HCT116 (cell line): ENCODE results near the gene CST4. TPM values are rescaled to one million over a fixed set of nuclear protein-coding genes. Genes with fewer than 3 reads are reported as not detected.
"Not testable (repeated sequence)": the region's sequence is repeated elsewhere in the genome, so short reads cannot be mapped to it uniquely, and the experiment has no call there.

Experiments
- ATAC-seq: fragments of 200-7000 bp; cut with Tn5 transposase; 2 replicates; pipeline ENCODE4 v1.9.1; 2020; ENCODE audit warnings: mild to moderate bottlenecking, moderate library complexity
- BruUV-seq: library from RNA; stranded (reverse); fragments of 400-500 nt; replicated peaks from 2 replicates; lab custom pipeline; 2021; lab: Mats Ljungman, UMichigan
- CTCF ChIA-PET: fragments of 300-600 bp; sonication (Branson Sonifier 250); formaldehyde crosslinking; loops from one replicate; lab custom pipeline; 2021; ENCODE audit warnings: antibody characterized with exemption; lab: Charles Lee
- POLR2A ChIA-PET: fragments of 300-600, 350-600 bp; sonication (Branson Sonifier 250); formaldehyde crosslinking; loops from one replicate; lab custom pipeline; 2021; ENCODE audit warnings: antibody characterized with exemption; lab: Charles Lee
- RAD21 ChIA-PET, 2 experiments: fragments of 300-600 bp; sonication (Branson Sonifier 250); formaldehyde crosslinking; loops; one replicate each; lab custom pipeline; 2023; ENCODE audit warnings: low total read pairs in 2 of 2; ENCODE audit not compliant: uncharacterized antibody in 2 of 2, unreplicated experiment in 2 of 2, low non-redundant PET in 1 of 2; lab: Charles Lee
- DNase-seq: peaks from one replicate; pipeline ENCODE4 v3.0.0-alpha.2; 2010; ENCODE audit warnings: low read depth, low spot score
- H2AFZ ChIP-seq: fragments of 200-600 bp; shearing (Covaris generic), sonication (generic); 2 replicates; pipeline ENCODE4 v1.6.1; 2017; ENCODE audit warnings: low read depth, mixed run types, mixed read lengths, antibody characterized with exemption, low read length; ENCODE audit not compliant: poor library complexity, severe bottlenecking
- H3K27ac ChIP-seq: 2 replicates; pipeline ENCODE4 v1.5.1; 2012; ENCODE audit warnings: low read depth, low read length
- H3K27me3 ChIP-seq: fragments of 200-600 bp; sonication (generic); 2 replicates; pipeline ENCODE4 v1.6.1; 2016; ENCODE audit warnings: mixed run types, low read length, mixed read lengths; ENCODE audit not compliant: insufficient read depth
- H3K36me3 ChIP-seq, 2 experiments: fragments of 200-500 bp in 1 of 2; fragments of 200-600 bp in 1 of 2; sonication (Bioruptor generic) in 1 of 2; sonication (generic) in 1 of 2; 2 replicates each; pipeline versions ENCODE4 v1.5.1 to v1.6.1; 2014 to 2016; ENCODE audit warnings: low read length in 2 of 2, inconsistent platforms in 1 of 2, mixed read lengths in 1 of 2, mixed run types in 1 of 2; ENCODE audit not compliant: insufficient read depth in 2 of 2, control insufficient read depth in 1 of 2
- H3K4me1 ChIP-seq, 2 experiments: fragments of 200-600 bp in 1 of 2; sonication (generic) in 1 of 2; 2 replicates each; pipeline versions ENCODE4 v1.5.1 to v1.6.1; 2012 to 2017; ENCODE audit warnings: low read length in 2 of 2, inconsistent platforms in 1 of 2, mild to moderate bottlenecking in 1 of 2, mixed read lengths in 1 of 2, mixed run types in 1 of 2, moderate library complexity in 1 of 2; ENCODE audit not compliant: insufficient read depth in 2 of 2, control insufficient read depth in 1 of 2
- H3K4me2 ChIP-seq: fragments of 200-600 bp; sonication (generic); 2 replicates; pipeline ENCODE4 v1.6.1; 2017; ENCODE audit warnings: mixed run types, low read length, mixed read lengths
- H3K4me3 ChIP-seq, 2 experiments: fragments of 200-600 bp in 1 of 2; sonication (generic) in 1 of 2; replicated peaks in 1 of 2; 2 replicates each; pipeline ENCODE4 v1.5.1; 2011 to 2016; ENCODE audit warnings: low read length in 2 of 2, control low read depth in 1 of 2, low read depth in 1 of 2, mild to moderate bottlenecking in 1 of 2, mixed read lengths in 1 of 2, mixed run types in 1 of 2
- H3K79me2 ChIP-seq: fragments of 200-600 bp; sonication (generic); 2 replicates; pipeline ENCODE4 v1.6.1; 2017; ENCODE audit warnings: mild to moderate bottlenecking, mixed run types, low read length, moderate library complexity, mixed read lengths; ENCODE audit not compliant: insufficient read depth
- H3K9ac ChIP-seq: fragments of 200-600 bp; sonication (generic); 2 replicates; pipeline ENCODE4 v1.6.1; 2016; ENCODE audit warnings: low read length, mixed read lengths
- H3K9me2 ChIP-seq: fragments of 200-600 bp; sonication (generic), shearing (Covaris generic); 2 replicates; pipeline ENCODE4 v1.6.1; 2017; ENCODE audit warnings: mixed run types, mild to moderate bottlenecking, moderate library complexity; ENCODE audit not compliant: insufficient read depth
- H3K9me3 ChIP-seq, 2 experiments: fragments of 200-500 bp in 1 of 2; fragments of 200-600 bp in 1 of 2; sonication (Bioruptor generic) in 1 of 2; sonication (generic) in 1 of 2; 2 replicates each; pipeline ENCODE4 v1.6.1; 2014 to 2017; ENCODE audit warnings: low read length in 2 of 2, mixed read lengths in 2 of 2, inconsistent platforms in 1 of 2, low read depth in 1 of 2, mild to moderate bottlenecking in 1 of 2, mixed run types in 1 of 2, moderate library complexity in 1 of 2; ENCODE audit not compliant: control insufficient read depth in 1 of 2, insufficient read depth in 1 of 2
- H4K20me1 ChIP-seq: fragments of 200-600 bp; sonication (generic), shearing (Covaris generic); 2 replicates; pipeline ENCODE4 v1.6.1; 2017; ENCODE audit warnings: mixed run types, mild to moderate bottlenecking, moderate library complexity; ENCODE audit not compliant: insufficient read depth
- CEBPB ChIP-seq: IDR thresholded peaks from 2 replicates; pipeline ENCODE4 v1.6.1; 2012; ENCODE audit warnings: low read depth
- EGR1 ChIP-seq: IDR thresholded peaks from 2 replicates; pipeline ENCODE4 v1.6.1; 2012; ENCODE audit warnings: low read depth
- EZH2 ChIP-seq: fragments of 200-600 bp; sonication (generic); IDR thresholded peaks from 2 replicates; pipeline ENCODE4 v1.6.1; 2017; ENCODE audit warnings: antibody characterized with exemption, mixed run types
- FOSL1 ChIP-seq: IDR thresholded peaks from 2 replicates; pipeline ENCODE4 v1.6.1; 2012; ENCODE audit warnings: low read depth
- JUND ChIP-seq: IDR thresholded peaks from 2 replicates; pipeline ENCODE4 v1.6.1; 2012
- REST ChIP-seq: IDR thresholded peaks from 2 replicates; pipeline ENCODE4 v1.6.1; 2012; ENCODE audit warnings: low read depth
- SRF ChIP-seq: IDR thresholded peaks from 2 replicates; pipeline ENCODE4 v1.6.1; 2012; ENCODE audit warnings: low read depth
- TCF7L2 ChIP-seq: IDR thresholded peaks from 2 replicates; pipeline ENCODE4 v1.7.0; 2011; ENCODE audit warnings: borderline replicate concordance, inconsistent platforms; ENCODE audit not compliant: insufficient read depth, insufficient read length; ENCODE audit errors: extremely low read depth
- YY1 ChIP-seq: IDR thresholded peaks from 2 replicates; pipeline ENCODE4 v1.6.1; 2011; ENCODE audit warnings: low read length, low read depth, moderate library complexity, mild to moderate bottlenecking; ENCODE audit not compliant: insufficient replicate concordance; ENCODE audit errors: extremely low read depth
- ZFX ChIP-seq: fragments of 450-650 bp; IDR thresholded peaks from 2 replicates; pipeline ENCODE4 v1.6.1; 2017
- intact Hi-C: fragments of 100-400 bp; cut with micrococcal nuclease; formaldehyde crosslinking; loops from 2 replicates; pipeline ENCODE4 v1.10.0; 2022
- total RNA-seq: library from RNA; stranded (reverse); gene quantifications from one replicate; pipeline ENCODE4 v1.2.1, GENCODE V29; 2021; ENCODE audit not compliant: unreplicated experiment

The CST4 gene
- total RNA-seq, 1 experiment from 2014 or later = not detected

GRCh38 chr20:23664954-23665353 is 23.9 kb downstream of the CST4 start (continued):
- TF ChIP-seq EZH2 (no peak), JUND (no peak)

- H3K4me1 ChIP-seq, H3K79me2 ChIP-seq, H3K36me3 ChIP-seq, H3K9ac ChIP-seq, H3K27me3 ChIP-seq, RAD21 ChIA-PET, H3K4me2 ChIP-seq, H3K9me2 ChIP-seq, H2AFZ ChIP-seq, DNase-seq, H3K9me3 ChIP-seq, BruUV-seq, H3K4me3 ChIP-seq, H3K27ac ChIP-seq, POLR2A ChIA-PET, ATAC-seq, H4K20me1 ChIP-seq, intact Hi-C loops, CTCF ChIA-PET: not testable (repeated sequence)
Measured at GRCh38 chr20:23664046-23664445, 24.8 kb downstream of the CST4 start.

DNA sequence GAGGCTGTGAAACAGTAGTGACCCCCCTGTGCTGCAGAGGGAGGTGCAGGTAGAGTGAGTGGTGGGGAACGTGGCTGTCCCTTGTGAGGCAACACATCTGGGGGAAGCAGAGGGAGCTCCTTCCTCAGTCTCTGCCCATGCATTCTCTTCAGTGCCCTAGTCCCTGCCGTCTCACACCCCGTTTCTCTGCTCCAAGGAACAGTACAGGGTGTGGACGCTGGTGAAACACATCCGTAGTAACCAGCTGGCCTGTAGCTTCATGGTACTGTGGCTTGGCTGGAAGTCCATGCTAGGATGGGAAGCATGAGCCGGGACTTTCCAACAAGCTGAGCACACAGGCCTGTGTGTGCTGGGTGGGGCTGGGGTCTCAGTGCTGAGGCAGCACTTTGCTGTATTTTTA is 25.7 kb downstream of the CST4 start:
- H3K9me2 ChIP-seq = no peaks in the 10 kb centered on the region
- ATAC-seq (no peak), DNase-seq (no peak)
- H3K9me3 ChIP-seq = no peaks in the 10 kb centered on the region
- ChIA-PET RAD21 (no interaction called here), POLR2A (no interaction called here)
- H3K79me2 ChIP-seq = no peaks in the 10 kb centered on the region
- H3K4me2 ChIP-seq = no peak overlapping the region
- H3K9ac ChIP-seq = no peak overlapping the region
- BruUV-seq = no TSS peak
- no peak for TF ChIP-seq CEBPB
- TF ChIP-seq FOSL1 = no peak
- TF ChIP-seq YY1 = no peak
- TF ChIP-seq REST = no peak
- TF ChIP-seq SRF = no peak
- no peak for TF ChIP-seq EZH2
- no peak for TF ChIP-seq EGR1
- TF ChIP-seq TCF7L2 = no peak
- TF ChIP-seq ZFX = no peak
- TF ChIP-seq, all 23 proteins: peak for 0
- intact Hi-C loops = no loop called here
- CTCF ChIA-PET = no interaction called here
- Histone ChIP-seq H3K27ac (no peak overlapping the region), H3K4me3 (no peak overlapping the region), H3K4me1 (no peaks in the 10 kb centered on the region), H3K36me3 (no peaks in the 10 kb centered on the region), H3K27me3 (no peaks in the 10 kb centered on the region), H2AFZ (no peak overlapping the region), H4K20me1 (no peaks in the 10 kb centered on the region)
